GM10248 (cell line): Measurements from ENCODE around the gene RHEB.

ENCODE experiments used
- CTCF ChIA-PET: fragments of 300-600 bp; sonication (Branson Sonifier 250); formaldehyde crosslinking; extraction: SDS; loops from one replicate; lab custom pipeline; 2021; ENCODE audit warnings: antibody characterized with exemption; lab: Yijun Ruan, JAX
- POLR2A ChIA-PET: fragments of 350-650 bp; sonication (Branson Sonifier 250); formaldehyde crosslinking; extraction: SDS; loops from one replicate; lab custom pipeline; 2020; ENCODE audit warnings: antibody characterized with exemption; lab: Yijun Ruan, JAX
- DNase-seq: peaks from one replicate; pipeline ENCODE4 v3.0.0; 2012; ENCODE audit errors: extremely low spot score
- CTCF ChIP-seq: IDR thresholded peaks from 2 replicates; pipeline ENCODE4 v1.5.1; 2012; ENCODE audit warnings: mild to moderate bottlenecking, low read depth; ENCODE audit errors: extremely low read depth, missing control alignments, control extremely low read depth

Gene RHEB

GRCh38 chr7:151470711-151471110 lies 49.0 kb downstream of the RHEB start:
- no peak for TF ChIP-seq CTCF
- ChIA-PET POLR2A (no interaction called here), CTCF (interaction anchor here (0.9 to 2.9 kb wide), 5 partner anchors 22 to 119 kb away, joined by 3 to 12 read pairs (median 5); no protein-coding TSS in a partner anchor)
- no peak for DNase-seq

- ChIA-PET CTCF (interaction anchor here (1.4 to 2.9 kb wide), 3 partner anchors 8 to 225 kb away, joined by 3 to 12 read pairs (median 3); no protein-coding TSS in a partner anchor), POLR2A (no interaction called here)
- no peak for DNase-seq
- no peak for TF ChIP-seq CTCF
Measured at GRCh38 chr7:151469281-151469680, 50.4 kb downstream of the RHEB start.

- no peak for TF ChIP-seq CTCF
- no peak for DNase-seq
- ChIA-PET POLR2A (no interaction called here), CTCF (interaction anchor here (1.4 to 2.9 kb wide), 3 partner anchors 7 to 224 kb away, joined by 3 to 12 read pairs (median 3); no protein-coding TSS in a partner anchor)
Measured at GRCh38 chr7:151468217-151469018, 51.3 kb downstream of the RHEB start.

DNA sequence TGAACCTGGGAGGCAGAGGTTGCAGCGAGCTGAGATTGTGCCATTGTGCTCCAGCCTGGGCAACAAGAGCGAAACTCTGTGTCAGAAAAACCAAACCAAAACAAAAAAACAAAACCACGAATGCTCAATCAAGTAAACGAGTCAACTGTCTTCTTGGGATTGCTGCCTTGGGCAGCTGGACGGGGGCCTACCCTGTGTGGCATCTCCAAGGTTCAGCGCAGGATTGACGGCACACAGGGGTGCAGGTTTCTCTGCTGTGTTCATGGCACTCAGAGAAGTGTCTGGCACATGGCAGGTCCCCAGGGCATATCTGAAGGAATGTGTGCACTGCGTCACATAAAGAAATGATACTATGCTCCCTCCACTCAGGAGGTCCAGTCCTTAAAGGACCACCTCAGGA lies 54.5 kb downstream of the RHEB start:
- no peak for DNase-seq
- TF ChIP-seq CTCF: no peak
- ChIA-PET POLR2A (no interaction called here), CTCF (interaction anchor here (2.0 kb wide), 1 partner anchor 16 kb away, joined by 7 read pairs; no protein-coding TSS in a partner anchor)

- TF ChIP-seq CTCF: no peak
- CTCF ChIA-PET: interaction anchor here (1.3 to 5.8 kb wide), 4 partner anchors 10 to 147 kb away, joined by 3 to 30 read pairs (median 11); no protein-coding TSS in a partner anchor
- no peak for DNase-seq
- POLR2A ChIA-PET: no interaction called here
Measured at GRCh38 chr7:151462306-151462779, 57.4 kb downstream of the RHEB start.

GRCh38 chr7:151461942-151462230 lies 57.8 kb downstream of the RHEB start:
- ChIA-PET POLR2A (no interaction called here), CTCF (interaction anchor here (1.3 to 5.8 kb wide), 4 partner anchors 9 to 146 kb away, joined by 3 to 30 read pairs (median 11); no protein-coding TSS in a partner anchor)
- DNase-seq: no peak
- no peak for TF ChIP-seq CTCF
